Smooth muscle cell (in vitro differentiated cells): ENCODE results near the gene DYRK1A. TPM values are rescaled to one million over a fixed set of nuclear protein-coding genes. Genes with fewer than 3 reads are reported as not detected.

Experiments
- DNase-seq: peaks from one replicate; lab custom pipeline; 2025; ENCODE audit not compliant: unreplicated experiment; lab: John Stamatoyannopoulos, UW
- H2AFZ ChIP-seq: fragments of 200-600 bp; sonication (generic); 2 replicates; pipeline ENCODE4 v1.6.0; 2016; ENCODE audit warnings: antibody characterized with exemption, low read depth, mild to moderate bottlenecking
- H3F3A ChIP-seq: fragments of 200-600 bp; sonication (generic); 2 replicates; pipeline ENCODE4 v1.6.0; 2017; ENCODE audit warnings: antibody characterized with exemption, low read depth
- H3K27ac ChIP-seq: fragments of 200-600 bp; sonication (generic); 2 replicates; pipeline ENCODE4 v1.5.1; 2016; ENCODE audit warnings: low read depth, mild to moderate bottlenecking
- H3K27me3 ChIP-seq: fragments of 200-600 bp; sonication (generic); 2 replicates; pipeline ENCODE4 v1.6.1; 2016; ENCODE audit warnings: low read depth, mild to moderate bottlenecking
- H3K36me3 ChIP-seq: fragments of 200-600 bp; sonication (generic); 2 replicates; pipeline ENCODE4 v1.5.1; 2016; ENCODE audit warnings: low read depth
- H3K4me1 ChIP-seq: fragments of 200-600 bp; sonication (generic); 2 replicates; pipeline ENCODE4 v1.5.1; 2016; ENCODE audit warnings: low read depth
- H3K4me2 ChIP-seq: fragments of 200-600 bp; sonication (generic); 2 replicates; pipeline ENCODE4 v1.6.0; 2016; ENCODE audit warnings: mild to moderate bottlenecking
- H3K4me3 ChIP-seq: fragments of 200-600 bp; sonication (generic); 2 replicates; pipeline ENCODE4 v1.5.1; 2016; ENCODE audit warnings: mild to moderate bottlenecking
- H3K79me2 ChIP-seq: fragments of 200-600 bp; sonication (generic); 2 replicates; pipeline ENCODE4 v1.6.0; 2016; ENCODE audit warnings: low read depth, mild to moderate bottlenecking
- H3K9ac ChIP-seq: fragments of 200-600 bp; sonication (generic); 2 replicates; pipeline ENCODE4 v1.6.0; 2016; ENCODE audit warnings: low read depth
- H3K9me3 ChIP-seq: fragments of 200-600 bp; sonication (generic); replicated peaks from 2 replicates; pipeline ENCODE4 v1.5.1; 2016; ENCODE audit warnings: low read depth
- H4K20me1 ChIP-seq: fragments of 200-600 bp; sonication (generic); 2 replicates; pipeline ENCODE4 v1.6.0; 2016; ENCODE audit warnings: low read depth
- WGBS: methylation state at CpG from one replicate; pipeline ENCODE4 v1.1.7; 2016; ENCODE audit warnings: low lambda C conversion rate; 5-methylcytosine and 5-hydroxymethylcytosine counted together
- polyA plus RNA-seq: library from polyadenylated mRNA; unstranded; fragments of >200 nt; fragmentation: Nextera tagmentation; extraction: Ambion mirVana; gene quantifications from 2 replicates; pipeline ENCODE4 v1.2.1, GENCODE V29; 2016
- total RNA-seq: library from RNA; depleted of rRNA; stranded (reverse); fragments of >200 nt; gene quantifications from 2 replicates; pipeline ENCODE4 v1.2.3, GENCODE V29; 2014
- TF ChIP-seq, protein P1 (sequence below): fragments of 200-600 bp; sonication (generic); IDR thresholded peaks from 2 replicates; pipeline ENCODE4 v1.5.1; 2017; ENCODE audit warnings: borderline replicate concordance, mild to moderate bottlenecking, antibody characterized with exemption; ENCODE audit not compliant: insufficient read depth, poor library complexity, severe bottlenecking

The DYRK1A gene
- total and polyA plus RNA-seq, 2 experiments from 2014 or later, result 2.4 to 61.7 TPM

DNA sequence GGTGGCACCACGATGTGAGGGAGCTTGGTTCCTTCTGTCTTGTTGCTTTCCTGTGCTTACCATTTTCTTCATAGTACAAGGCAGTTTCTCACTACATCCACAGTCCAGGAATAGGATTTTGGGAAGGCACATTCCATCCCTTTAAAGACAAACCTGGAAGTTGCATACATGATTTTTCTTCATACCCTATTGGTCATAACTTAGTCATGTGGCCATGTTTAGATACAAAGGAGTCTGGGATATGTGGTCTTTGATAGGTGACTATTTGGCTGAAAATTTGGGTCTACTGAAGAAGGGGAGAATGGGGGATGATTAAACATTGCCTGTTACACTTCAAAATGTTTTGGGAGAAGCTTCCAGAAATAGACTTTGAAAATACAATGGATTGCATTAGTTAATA, 7.0 kb downstream of the DYRK1A start:
- peak overlapping the region; percentile 75 for H3K4me2 ChIP-seq
- WGBS, result 61% methylated on average over 1 of the region's 1 CpG

DNA sequence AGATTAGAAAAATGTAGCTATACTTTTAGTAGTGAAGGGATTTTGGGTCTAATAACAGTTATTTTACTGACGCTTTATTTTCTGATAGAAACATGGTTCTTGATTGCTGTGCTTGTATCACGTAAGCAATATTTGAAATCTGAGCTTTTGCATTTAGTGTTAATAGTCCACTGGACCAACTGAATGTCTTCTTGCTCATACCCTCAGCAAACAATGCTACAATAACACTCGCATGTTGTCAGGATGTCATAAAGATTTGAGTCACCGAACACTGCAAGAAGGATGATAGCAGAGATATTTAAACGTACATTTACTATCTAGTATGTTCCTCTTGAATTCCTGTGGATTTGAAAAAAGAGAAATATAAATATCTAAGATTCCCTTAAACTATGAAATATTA, 7.5 kb downstream of the DYRK1A start:
- no peaks in the 10 kb centered on the region for H3K9me3 ChIP-seq
- H3K4me2 ChIP-seq, result peak overlapping the region; percentile 75
- H3K4me1 ChIP-seq, result peaks cover 43% of the 10 kb centered on the region
- H4K20me1 ChIP-seq, result peaks cover 100% of the 10 kb centered on the region
- H3K36me3 ChIP-seq, result no peaks in the 10 kb centered on the region
- TF ChIP-seq, protein P1, sequence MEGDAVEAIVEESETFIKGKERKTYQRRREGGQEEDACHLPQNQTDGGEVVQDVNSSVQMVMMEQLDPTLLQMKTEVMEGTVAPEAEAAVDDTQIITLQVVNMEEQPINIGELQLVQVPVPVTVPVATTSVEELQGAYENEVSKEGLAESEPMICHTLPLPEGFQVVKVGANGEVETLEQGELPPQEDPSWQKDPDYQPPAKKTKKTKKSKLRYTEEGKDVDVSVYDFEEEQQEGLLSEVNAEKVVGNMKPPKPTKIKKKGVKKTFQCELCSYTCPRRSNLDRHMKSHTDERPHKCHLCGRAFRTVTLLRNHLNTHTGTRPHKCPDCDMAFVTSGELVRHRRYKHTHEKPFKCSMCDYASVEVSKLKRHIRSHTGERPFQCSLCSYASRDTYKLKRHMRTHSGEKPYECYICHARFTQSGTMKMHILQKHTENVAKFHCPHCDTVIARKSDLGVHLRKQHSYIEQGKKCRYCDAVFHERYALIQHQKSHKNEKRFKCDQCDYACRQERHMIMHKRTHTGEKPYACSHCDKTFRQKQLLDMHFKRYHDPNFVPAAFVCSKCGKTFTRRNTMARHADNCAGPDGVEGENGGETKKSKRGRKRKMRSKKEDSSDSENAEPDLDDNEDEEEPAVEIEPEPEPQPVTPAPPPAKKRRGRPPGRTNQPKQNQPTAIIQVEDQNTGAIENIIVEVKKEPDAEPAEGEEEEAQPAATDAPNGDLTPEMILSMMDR, result no peak
- H3K27me3 ChIP-seq, result no peaks in the 10 kb centered on the region
- peaks cover 16% of the 10 kb centered on the region for H3F3A ChIP-seq
- WGBS, result 35% methylated on average over 5 of the region's 5 CpGs
- no peak overlapping the region for H2AFZ ChIP-seq
- H3K27ac ChIP-seq, result peak overlapping the region; percentile 76
- no peak overlapping the region for H3K4me3 ChIP-seq
- peak overlapping the region; percentile 19 for H3K9ac ChIP-seq
- H3K79me2 ChIP-seq, result peaks cover 100% of the 10 kb centered on the region
- no peak for DNase-seq

More for the DNA sequence above, 7.0 kb downstream of the DYRK1A start:
- Histone ChIP-seq H3K9me3 (no peaks in the 10 kb centered on the region), H3K79me2 (peaks cover 100% of the 10 kb centered on the region), H3K4me1 (peaks cover 48% of the 10 kb centered on the region), H3K27me3 (no peaks in the 10 kb centered on the region), H3F3A (peaks cover 13% of the 10 kb centered on the region), H3K36me3 (no peaks in the 10 kb centered on the region), H3K27ac (peak overlapping the region; percentile 76), H4K20me1 (peaks cover 100% of the 10 kb centered on the region), H3K9ac (no peak overlapping the region), H3K4me3 (no peak overlapping the region), H2AFZ (no peak overlapping the region)
- DNase-seq, result no peak
- TF ChIP-seq, protein P1, result no peak

DNA sequence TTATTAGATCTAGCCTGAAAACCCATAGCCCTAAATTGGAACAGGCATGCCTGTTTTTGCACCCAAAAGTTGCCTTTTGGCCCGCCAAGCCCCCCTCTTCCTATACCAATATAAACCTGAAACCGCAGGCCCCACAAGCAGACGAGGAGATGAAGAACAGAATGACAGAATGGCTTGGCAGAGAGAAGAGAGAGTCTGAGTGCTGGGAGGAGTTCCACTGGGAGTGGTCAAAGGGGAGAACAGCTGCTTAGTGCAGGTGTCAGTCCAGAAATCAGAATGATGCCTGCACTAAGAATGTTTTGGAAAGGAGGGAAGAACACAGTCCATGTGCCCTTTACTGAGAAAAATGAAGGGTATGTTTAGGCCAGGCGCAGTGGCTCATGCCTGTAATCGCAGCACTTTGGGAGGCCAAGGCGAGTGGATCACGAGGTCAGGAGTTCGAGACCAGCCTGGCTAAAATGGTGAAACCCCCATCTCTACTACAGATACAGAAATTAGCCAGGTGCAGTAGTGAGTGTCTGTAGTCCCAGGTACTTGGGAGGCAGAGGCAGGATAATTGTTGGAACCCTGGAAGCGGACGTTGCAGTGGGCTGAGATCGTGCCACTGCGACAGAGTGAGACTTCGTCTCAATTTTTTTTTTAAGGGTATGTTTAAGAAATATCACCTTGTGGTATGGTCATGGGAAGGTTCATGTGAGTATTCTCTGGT, 9.4 kb downstream of the DYRK1A start:
- DNase-seq, result no peak
- Histone ChIP-seq H3F3A (peaks cover 21% of the 10 kb centered on the region), H3K4me3 (no peak overlapping the region), H3K27ac (peak overlapping the region; percentile 9), H4K20me1 (peaks cover 100% of the 10 kb centered on the region), H3K4me2 (no peak overlapping the region), H3K27me3 (no peaks in the 10 kb centered on the region), H3K4me1 (peaks cover 39% of the 10 kb centered on the region), H3K36me3 (no peaks in the 10 kb centered on the region), H2AFZ (no peak overlapping the region), H3K9ac (no peak overlapping the region), H3K9me3 (no peaks in the 10 kb centered on the region), H3K79me2 (peaks cover 100% of the 10 kb centered on the region)
- WGBS, result 88% methylated on average over 13 of the region's 13 CpGs
- TF ChIP-seq, protein P1, result no peak

DNA sequence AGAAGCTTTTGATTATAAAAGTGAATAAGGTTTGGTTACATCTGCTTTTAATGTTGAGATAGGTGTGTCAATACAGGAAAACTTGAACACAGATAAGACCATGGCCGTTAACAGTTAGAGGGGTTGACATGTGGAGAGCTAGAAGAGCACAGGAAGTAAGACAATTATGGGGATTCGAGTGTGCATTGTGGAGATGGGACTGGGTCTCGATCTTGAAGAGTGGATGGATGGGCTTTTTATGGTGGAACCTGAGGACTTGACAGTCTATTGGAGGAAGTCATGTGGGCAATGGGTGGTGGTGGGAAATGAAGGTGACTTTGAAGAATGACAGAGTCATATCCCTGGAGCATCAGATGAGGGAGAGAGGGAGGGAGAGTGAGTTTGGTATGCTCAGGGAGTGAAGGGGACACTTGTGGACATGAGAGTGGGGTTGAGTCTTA, 12.1 kb downstream of the DYRK1A start:
- Histone ChIP-seq H3K4me1 (peaks cover 43% of the 10 kb centered on the region), H4K20me1 (peaks cover 100% of the 10 kb centered on the region), H3K36me3 (no peaks in the 10 kb centered on the region), H2AFZ (no peak overlapping the region), H3K4me3 (no peak overlapping the region), H3K9ac (no peak overlapping the region), H3K27me3 (no peaks in the 10 kb centered on the region), H3F3A (peaks cover 10% of the 10 kb centered on the region), H3K27ac (no peak overlapping the region), H3K4me2 (no peak overlapping the region), H3K9me3 (no peaks in the 10 kb centered on the region), H3K79me2 (peaks cover 100% of the 10 kb centered on the region)
- TF ChIP-seq, protein P1, result no peak
- WGBS, result 91% methylated on average over 3 of the region's 3 CpGs
- DNase-seq, result no peak
